Hepatocyte (in vitro differentiated cells): ENCODE results near the gene TJP2.

ENCODE experiments used
- EZH2phosphoT487 ChIP-seq: fragments of 200-600 bp; sonication (generic); IDR thresholded peaks from one replicate; pipeline ENCODE4 v1.6.1; 2018; ENCODE audit warnings: antibody characterized with exemption, mild to moderate bottlenecking, low read depth, moderate library complexity; ENCODE audit not compliant: unreplicated experiment, severe bottlenecking
- TF ChIP-seq, protein P1 (sequence below): fragments of 200-600 bp; sonication (generic); IDR thresholded peaks from 2 replicates; pipeline ENCODE4 v1.5.1; 2016; ENCODE audit warnings: antibody characterized with exemption, mild to moderate bottlenecking; ENCODE audit not compliant: poor library complexity

DNA sequence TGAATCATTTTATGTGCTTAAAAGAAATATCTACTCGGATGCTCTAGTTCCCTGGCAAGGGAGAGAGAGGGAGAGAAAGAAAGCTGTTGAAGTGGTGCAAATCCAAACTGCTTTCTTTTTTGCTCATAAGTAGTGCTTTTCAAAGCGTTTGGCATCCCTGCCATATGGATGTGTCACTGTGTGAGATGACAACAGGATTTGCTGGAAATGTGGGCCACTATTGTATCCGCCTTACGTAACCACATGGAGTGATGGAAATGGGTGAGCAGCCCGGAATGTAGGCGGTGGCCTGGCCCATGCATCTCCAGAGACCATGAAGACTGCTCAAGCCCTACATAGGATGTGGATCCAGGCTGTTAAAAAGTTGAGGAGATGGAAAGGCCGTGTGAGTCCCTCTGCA lies 30.8 kb downstream of the TJP2 start:
- TF ChIP-seq, protein P1, sequence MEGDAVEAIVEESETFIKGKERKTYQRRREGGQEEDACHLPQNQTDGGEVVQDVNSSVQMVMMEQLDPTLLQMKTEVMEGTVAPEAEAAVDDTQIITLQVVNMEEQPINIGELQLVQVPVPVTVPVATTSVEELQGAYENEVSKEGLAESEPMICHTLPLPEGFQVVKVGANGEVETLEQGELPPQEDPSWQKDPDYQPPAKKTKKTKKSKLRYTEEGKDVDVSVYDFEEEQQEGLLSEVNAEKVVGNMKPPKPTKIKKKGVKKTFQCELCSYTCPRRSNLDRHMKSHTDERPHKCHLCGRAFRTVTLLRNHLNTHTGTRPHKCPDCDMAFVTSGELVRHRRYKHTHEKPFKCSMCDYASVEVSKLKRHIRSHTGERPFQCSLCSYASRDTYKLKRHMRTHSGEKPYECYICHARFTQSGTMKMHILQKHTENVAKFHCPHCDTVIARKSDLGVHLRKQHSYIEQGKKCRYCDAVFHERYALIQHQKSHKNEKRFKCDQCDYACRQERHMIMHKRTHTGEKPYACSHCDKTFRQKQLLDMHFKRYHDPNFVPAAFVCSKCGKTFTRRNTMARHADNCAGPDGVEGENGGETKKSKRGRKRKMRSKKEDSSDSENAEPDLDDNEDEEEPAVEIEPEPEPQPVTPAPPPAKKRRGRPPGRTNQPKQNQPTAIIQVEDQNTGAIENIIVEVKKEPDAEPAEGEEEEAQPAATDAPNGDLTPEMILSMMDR: no peak
- TF ChIP-seq EZH2phosphoT487: no peak
